Measurements from ENCODE around the gene NECAP2. TPM values are rescaled to one million over a fixed set of nuclear protein-coding genes. Genes with fewer than 3 reads are reported as not detected.

NECAP2 gene
- total and polyA plus RNA-seq, 2 experiments from 2014 or later: 48.9 to 55.2 TPM

- Histone ChIP-seq H3K36me3 (replicated peaks; ENCODE audit: insufficient read depth, low read depth) (no peaks in the 10 kb centered on the region), H4K20me1 (ENCODE audit: insufficient read depth, poor library complexity, severe bottlenecking) (peaks cover 5% of the 10 kb centered on the region), H3K27me3 (no peaks in the 10 kb centered on the region), H3K27ac (no peak overlapping the region), H3K9me3 (ENCODE audit: low read depth) (no peaks in the 10 kb centered on the region), H3K4me1 (ENCODE audit: insufficient read depth) (no peaks in the 10 kb centered on the region), H2AFZ (no peak overlapping the region), H3K4me3 (no peak overlapping the region), H3K9me2 (replicated peaks; ENCODE audit: insufficient read depth) (no peaks in the 10 kb centered on the region), H3K79me2 (peaks cover 35% of the 10 kb centered on the region), H3K4me2 (no peak overlapping the region)
- no peak for DNase-seq (ENCODE audit: low spot score)
- WGBS (ENCODE audit: low lambda C conversion rate, missing lambda C conversion rate): 98% methylated on average over 9 of the region's 9 CpGs
- TF ChIP-seq EZH2phosphoT487 (IDR thresholded peaks at IDR 0.05; ENCODE audit: low read depth, severe bottlenecking, unreplicated experiment) (no peak), CTCF (IDR thresholded peaks at IDR 0.05; ENCODE audit: poor library complexity) (no peak)
Measured at GRCh38 chr1:16447641-16448040, 7.1 kb downstream of the NECAP2 start.

- no peaks in the 10 kb centered on the region for H3K4me1 ChIP-seq (ENCODE audit: insufficient read depth)
- H2AFZ ChIP-seq: no peak overlapping the region
- H3K9me2 ChIP-seq (replicated peaks; ENCODE audit: insufficient read depth): no peaks in the 10 kb centered on the region
- H3K4me3 ChIP-seq: no peak overlapping the region
- no peaks in the 10 kb centered on the region for H3K36me3 ChIP-seq (replicated peaks; ENCODE audit: insufficient read depth, low read depth)
- H4K20me1 ChIP-seq (ENCODE audit: insufficient read depth, poor library complexity, severe bottlenecking): peaks cover 5% of the 10 kb centered on the region
- no peaks in the 10 kb centered on the region for H3K27me3 ChIP-seq
- H3K27ac ChIP-seq: no peak overlapping the region
- TF ChIP-seq EZH2 (IDR thresholded peaks at IDR 0.05; ENCODE audit: borderline replicate concordance) (no peak), EZH2phosphoT487 (IDR thresholded peaks at IDR 0.05; ENCODE audit: low read depth, severe bottlenecking, unreplicated experiment) (no peak), CTCF (IDR thresholded peaks at IDR 0.05; ENCODE audit: poor library complexity) (no peak)
- no peaks in the 10 kb centered on the region for H3K9me3 ChIP-seq (ENCODE audit: low read depth)
- H3K4me2 ChIP-seq: no peak overlapping the region
- no peak for DNase-seq (ENCODE audit: low spot score)
- WGBS (ENCODE audit: low lambda C conversion rate, missing lambda C conversion rate): 98% methylated on average over 4 of the region's 4 CpGs
- peaks cover 21% of the 10 kb centered on the region for H3K79me2 ChIP-seq
Measured at GRCh38 chr1:16449065-16449464, 8.5 kb downstream of the NECAP2 start.

GRCh38 chr1:16449666-16450065 lies 9.1 kb downstream of the NECAP2 start:
- Histone ChIP-seq H3K27me3 (no peaks in the 10 kb centered on the region), H3K9me2 (replicated peaks; ENCODE audit: insufficient read depth) (no peaks in the 10 kb centered on the region), H3K4me3 (no peak overlapping the region), H3K79me2 (peaks cover 16% of the 10 kb centered on the region), H4K20me1 (ENCODE audit: insufficient read depth, poor library complexity, severe bottlenecking) (peaks cover 5% of the 10 kb centered on the region), H3K36me3 (replicated peaks; ENCODE audit: insufficient read depth, low read depth) (no peaks in the 10 kb centered on the region), H3K4me2 (no peak overlapping the region), H3K27ac (no peak overlapping the region), H2AFZ (no peak overlapping the region), H3K9me3 (ENCODE audit: low read depth) (no peaks in the 10 kb centered on the region), H3K4me1 (ENCODE audit: insufficient read depth) (no peaks in the 10 kb centered on the region)
- no peak for TF ChIP-seq EZH2phosphoT487 (IDR thresholded peaks at IDR 0.05; ENCODE audit: low read depth, severe bottlenecking, unreplicated experiment)
- no peak for TF ChIP-seq EZH2 (IDR thresholded peaks at IDR 0.05; ENCODE audit: borderline replicate concordance)
- no peak for DNase-seq (ENCODE audit: low spot score)
- 92% methylated on average over 5 of the region's 5 CpGs for WGBS (ENCODE audit: low lambda C conversion rate, missing lambda C conversion rate)

GRCh38 chr1:16450863-16451481 lies 10.4 kb downstream of the NECAP2 start:
- Histone ChIP-seq H3K4me1 (ENCODE audit: insufficient read depth) (no peaks in the 10 kb centered on the region), H3K4me2 (no peak overlapping the region), H2AFZ (no peak overlapping the region), H3K79me2 (peaks cover 6% of the 10 kb centered on the region), H3K36me3 (replicated peaks; ENCODE audit: insufficient read depth, low read depth) (no peaks in the 10 kb centered on the region), H3K27ac (no peak overlapping the region), H3K9me3 (ENCODE audit: low read depth) (no peaks in the 10 kb centered on the region), H3K27me3 (no peaks in the 10 kb centered on the region), H3K4me3 (no peak overlapping the region), H4K20me1 (ENCODE audit: insufficient read depth, poor library complexity, severe bottlenecking) (peaks cover 5% of the 10 kb centered on the region), H3K9me2 (replicated peaks; ENCODE audit: insufficient read depth) (no peaks in the 10 kb centered on the region)
- no peak for DNase-seq (ENCODE audit: low spot score)
- TF ChIP-seq CTCF (IDR thresholded peaks at IDR 0.05; ENCODE audit: poor library complexity) (no peak), EZH2 (IDR thresholded peaks at IDR 0.05; ENCODE audit: borderline replicate concordance) (no peak), EZH2phosphoT487 (IDR thresholded peaks at IDR 0.05; ENCODE audit: low read depth, severe bottlenecking, unreplicated experiment) (no peak)
- WGBS (ENCODE audit: low lambda C conversion rate, missing lambda C conversion rate): 87% methylated on average over 6 of the region's 6 CpGs

Measured in hepatocyte (in vitro differentiated cells).